H9 (cell line): ENCODE measurements around the gene MYLK4. TPM values are rescaled to one million over a fixed set of nuclear protein-coding genes. Genes with fewer than 3 reads are reported as not detected.

Source experiments
- DNase-seq: peaks from one replicate; pipeline ENCODE4 v3.0.0-alpha.2; 2017
- H2AFZ ChIP-seq: one replicate; pipeline ENCODE4 v1.6.1; 2013; ENCODE audit warnings: mild to moderate bottlenecking, low read length, control low read depth, moderate library complexity
- H2AK5ac ChIP-seq: 2 replicates; pipeline ENCODE4 v1.6.1; 2013; ENCODE audit warnings: low read length, control low read depth, mixed read lengths; ENCODE audit not compliant: insufficient read length
- H2BK120ac ChIP-seq: one replicate; pipeline ENCODE4 v1.6.1; 2013; ENCODE audit warnings: low read depth, mild to moderate bottlenecking, low read length, control low read depth, inconsistent platforms; ENCODE audit not compliant: poor library complexity, severe bottlenecking
- H2BK12ac ChIP-seq: 2 replicates; pipeline ENCODE4 v1.6.1; 2013; ENCODE audit warnings: low read length, control low read depth, mixed read lengths, low read depth; ENCODE audit not compliant: insufficient read length
- H2BK15ac ChIP-seq: 2 replicates; pipeline ENCODE4 v1.6.1; 2013; ENCODE audit warnings: low read depth, low read length, control low read depth
- H2BK20ac ChIP-seq: one replicate; pipeline ENCODE4 v1.6.1; 2013; ENCODE audit warnings: low read depth, mild to moderate bottlenecking, low read length, control low read depth, inconsistent platforms; ENCODE audit not compliant: poor library complexity, severe bottlenecking
- H2BK5ac ChIP-seq: 2 replicates; pipeline ENCODE4 v1.6.1; 2013; ENCODE audit warnings: low read length, control low read depth, mixed read lengths; ENCODE audit not compliant: insufficient read length
- H3K14ac ChIP-seq: 2 replicates; pipeline ENCODE4 v1.6.1; 2013; ENCODE audit warnings: low read length, control low read depth; ENCODE audit not compliant: insufficient read depth
- H3K18ac ChIP-seq: 2 replicates; pipeline ENCODE4 v1.6.1; 2013; ENCODE audit warnings: low read depth, mild to moderate bottlenecking, mixed read lengths, low read length, control low read depth; ENCODE audit not compliant: insufficient read length
- H3K23ac ChIP-seq: 2 replicates; pipeline ENCODE4 v1.6.1; 2013; ENCODE audit warnings: low read length, control low read depth, mixed read lengths, low read depth; ENCODE audit not compliant: insufficient read length
- H3K23me2 ChIP-seq: 2 replicates; pipeline ENCODE4 v1.6.1; 2013; ENCODE audit warnings: low read depth, mild to moderate bottlenecking, mixed read lengths, low read length, control low read depth; ENCODE audit not compliant: insufficient read length, poor library complexity, severe bottlenecking
- H3K27ac ChIP-seq: 2 replicates; pipeline ENCODE4 v1.5.1; 2013; ENCODE audit warnings: low read length, control low read depth, mixed read lengths, low read depth; ENCODE audit not compliant: insufficient read length
- H3K27me3 ChIP-seq: 2 replicates; pipeline ENCODE4 v1.6.1; 2013; ENCODE audit warnings: low read length, control low read depth, inconsistent platforms; ENCODE audit not compliant: insufficient read depth
- H3K4ac ChIP-seq: 2 replicates; pipeline ENCODE4 v1.6.1; 2013; ENCODE audit warnings: low read depth, mild to moderate bottlenecking, control low read depth, inconsistent platforms, low read length, moderate library complexity
- H3K4me1 ChIP-seq: 2 replicates; pipeline ENCODE4 v1.6.1; 2013; ENCODE audit warnings: low read length, control low read depth, inconsistent platforms; ENCODE audit not compliant: insufficient read depth
- H3K4me2 ChIP-seq: 2 replicates; pipeline ENCODE4 v1.6.1; 2013; ENCODE audit warnings: low read length, control low read depth, mixed read lengths; ENCODE audit not compliant: insufficient read length, insufficient read depth
- H3K56ac ChIP-seq: 2 replicates; pipeline ENCODE4 v1.6.1; 2013; ENCODE audit warnings: low read depth, mild to moderate bottlenecking, mixed read lengths, low read length, control low read depth; ENCODE audit not compliant: insufficient read length
- H3K79me1 ChIP-seq: 2 replicates; pipeline ENCODE4 v1.6.1; 2013; ENCODE audit warnings: low read depth, mild to moderate bottlenecking, moderate library complexity, low read length, control low read depth, inconsistent platforms; ENCODE audit not compliant: insufficient read depth, poor library complexity, severe bottlenecking
- H3K79me2 ChIP-seq: 2 replicates; pipeline ENCODE4 v1.6.1; 2013; ENCODE audit warnings: low read length, control low read depth, inconsistent platforms; ENCODE audit not compliant: insufficient read depth
- H3K9ac ChIP-seq: 2 replicates; pipeline ENCODE4 v1.6.1; 2013; ENCODE audit warnings: low read length, control low read depth, mixed read lengths; ENCODE audit not compliant: insufficient read length; ENCODE audit errors: extremely low read depth
- H3K9me3 ChIP-seq: one replicate; pipeline ENCODE4 v1.6.1; 2013; ENCODE audit warnings: low read depth, low read length, inconsistent platforms; ENCODE audit not compliant: control insufficient read depth
- H3T11ph ChIP-seq: one replicate; pipeline ENCODE4 v1.6.1; 2013; ENCODE audit warnings: mild to moderate bottlenecking, low read length, control low read depth, inconsistent platforms
- H4K20me1 ChIP-seq: one replicate; pipeline ENCODE4 v1.6.1; 2013; ENCODE audit not compliant: control insufficient read depth, insufficient read length, insufficient read depth
- H4K5ac ChIP-seq: 2 replicates; pipeline ENCODE4 v1.6.1; 2013; ENCODE audit warnings: low read depth, mild to moderate bottlenecking, mixed read lengths, low read length, control low read depth; ENCODE audit not compliant: insufficient read length
- H4K8ac ChIP-seq: replicated peaks from 2 replicates; pipeline ENCODE4 v1.6.1; 2013; ENCODE audit warnings: low read length, control low read depth, mixed read lengths, low read depth; ENCODE audit not compliant: insufficient read length
- H4K91ac ChIP-seq: 2 replicates; pipeline ENCODE4 v1.6.1; 2013; ENCODE audit warnings: low read depth, mild to moderate bottlenecking, moderate library complexity, mixed read lengths, low read length, control low read depth; ENCODE audit not compliant: insufficient read length
- H3K27ac Mint-ChIP-seq, 3 experiments: 2 replicates in 2 of 3; 3 replicates in 1 of 3; pipeline ENCODE4 v1.8.0; 2020 to 2021; ENCODE audit warnings: mixed read lengths in 3 of 3, mild to moderate bottlenecking in 1 of 3, moderate library complexity in 1 of 3
- H3K27me3 Mint-ChIP-seq: 2 replicates; pipeline ENCODE4 v1.8.0; 2021; ENCODE audit warnings: low read depth, mild to moderate bottlenecking, moderate library complexity, mixed read lengths
- H3K36me3 Mint-ChIP-seq, 3 experiments: 2 replicates in 2 of 3; 3 replicates in 1 of 3; pipeline ENCODE4 v1.8.0; 2020 to 2021; ENCODE audit warnings: low read depth in 3 of 3, mixed read lengths in 3 of 3; ENCODE audit not compliant: insufficient read depth in 1 of 3
- H3K4me1 Mint-ChIP-seq, 2 experiments: 2 replicates each; pipeline ENCODE4 v1.8.0; 2020; ENCODE audit warnings: mixed read lengths in 2 of 2
- H3K4me3 Mint-ChIP-seq, 2 experiments: 2 replicates in 1 of 2; 3 replicates in 1 of 2; pipeline ENCODE4 v1.8.0; 2020 to 2021; ENCODE audit warnings: mild to moderate bottlenecking in 2 of 2, mixed read lengths in 2 of 2, moderate library complexity in 1 of 2
- H3K9me3 Mint-ChIP-seq, 2 experiments: 2 replicates in 1 of 2; 3 replicates in 1 of 2; pipeline ENCODE4 v1.8.0; 2020; ENCODE audit warnings: mild to moderate bottlenecking in 2 of 2, mixed read lengths in 2 of 2, moderate library complexity in 1 of 2
- CTCF ChIP-seq: fragments of 200-600 bp; sonication (generic); conservative IDR thresholded peaks from 3 replicates; pipeline ENCODE4 v1.8.0; 2021; ENCODE audit warnings: antibody characterized with exemption, mild to moderate bottlenecking
- WGBS: extraction: QIAGEN DNeasy Blood & Tissue Kit; methylation state at CpG from one replicate; pipeline ENCODE4 v1.1.7; 2013; ENCODE audit warnings: missing lambda C conversion rate, low lambda C conversion rate, mixed read lengths; ENCODE audit not compliant: insufficient read length; ENCODE audit errors: extremely low coverage; 5-methylcytosine and 5-hydroxymethylcytosine counted together
- total RNA-seq: library from RNA; stranded (reverse); gene quantifications from 2 replicates; pipeline ENCODE4 v1.2.1, GENCODE V29; 2021

MYLK4 gene
- total RNA-seq, 1 experiment from 2014 or later = 0.28 TPM

- Histone ChIP-seq H3K14ac (no peak overlapping the region), H3K18ac (no peak overlapping the region), H3K9ac (no peak overlapping the region), H3K27ac (no peak overlapping the region), H2BK120ac (no peak overlapping the region), H2AFZ (no peak overlapping the region), H3K79me1 (no peaks in the 10 kb centered on the region), H3K9me3 (no peaks in the 10 kb centered on the region), H4K5ac (no peak overlapping the region), H3K56ac (no peak overlapping the region), H3K23ac (no peak overlapping the region), H2BK20ac (no peak overlapping the region), H2AK5ac (no peak overlapping the region), H3K27me3 (no peaks in the 10 kb centered on the region), H3T11ph (no peak overlapping the region), H3K4me2 (no peak overlapping the region), H2BK12ac (no peak overlapping the region), H4K20me1 (no peaks in the 10 kb centered on the region), H3K23me2 (no peaks in the 10 kb centered on the region), H4K8ac (no peak overlapping the region), H4K91ac (no peak overlapping the region), H2BK5ac (no peak overlapping the region), H3K79me2 (no peaks in the 10 kb centered on the region; the same call in 1 of the 2 replicates), H3K4me1 (no peaks in the 10 kb centered on the region), H2BK15ac (no peak overlapping the region), H3K4ac (no peak overlapping the region)
- WGBS = no CpG with 5 or more reads among the region's 2 CpGs
- no peaks in the 10 kb centered on the region for H3K4me1 Mint-ChIP-seq
- peaks cover 8 to 11% of the 10 kb centered on the region in 2 experiments for H3K9me3 Mint-ChIP-seq
- H3K27me3 Mint-ChIP-seq = peaks cover 3% of the 10 kb centered on the region; the same call in 1 of the 2 replicates
- TF ChIP-seq CTCF = no peak
- H3K27ac Mint-ChIP-seq = no peak overlapping the region
- DNase-seq = no peak
- H3K4me3 Mint-ChIP-seq = no peak overlapping the region
- no peaks in the 10 kb centered on the region for H3K36me3 Mint-ChIP-seq
Observed at GRCh38 chr6:2756241-2756640, 5.5 kb upstream of the MYLK4 start.
